Mucosa of descending colon (tissue), 3 donors: ENCODE measurements around the gene LMTK3. TPM values are rescaled to one million over a fixed set of nuclear protein-coding genes. Genes with fewer than 3 reads are reported as not detected.
A peak's percentile ranks its signal among the peaks of the same experiment; 100 is the strongest.

Experiments
- ATAC-seq: fragments of 200-7000 bp; cut with Tn5 transposase; one replicate; pipeline ENCODE4 v1.9.1; 2020; ENCODE audit warnings: mild to moderate bottlenecking, moderate library complexity
- DNase-seq, 3 donors: peaks; one replicate each; pipeline ENCODE4 v3.0.0-alpha.2; 2020
- H3K36me3 ChIP-seq: fragments of 200-600 bp; one replicate; pipeline ENCODE4 v1.8.0; 2021; ENCODE audit warnings: low read depth, mild to moderate bottlenecking
- H3K4me1 ChIP-seq: fragments of 200-600 bp; one replicate; pipeline ENCODE4 v1.8.0; 2021; ENCODE audit warnings: low read depth, mild to moderate bottlenecking
- H3K4me3 ChIP-seq: fragments of 200-600 bp; one replicate; pipeline ENCODE4 v1.8.0; 2021; ENCODE audit warnings: mild to moderate bottlenecking
- H3K9me3 ChIP-seq: fragments of 200-600 bp; one replicate; pipeline ENCODE4 v1.8.0; 2021; ENCODE audit warnings: mild to moderate bottlenecking
- intact Hi-C, 2 donors: fragments of 100-400 bp; cut with DNase I in 1 of 2; cut with micrococcal nuclease in 1 of 2; formaldehyde crosslinking; loops; one replicate each; pipeline versions ENCODE4 v1.11.0 to v1.11.1; 2022; cut with DNase I, micrococcal nuclease
- total RNA-seq, 3 donors: library from RNA; stranded (reverse); fragmentation: NEBNext Ultra II Directional in 2 of 3; extraction: Animal tissue kit (Norgen Biotek cat#: 25700) in 2 of 3; gene quantifications; one replicate each; pipeline versions ENCODE4 v1.2.1 to v1.2.4, GENCODE V29; 2021 to 2023
- TF ChIP-seq, protein P1 (sequence below): fragments of 200-600 bp; IDR thresholded peaks from one replicate; pipeline ENCODE4 v1.8.0; 2022; ENCODE audit warnings: antibody characterized with exemption, mild to moderate bottlenecking
- donor health status: DM: no; HTN: no; CAD: no; lungs with moderate emphysema.
- donor health status: DM: no; HTN: no; CAD: no.
- donor health status: DM: no; HTN: yes; CAD: no.

LMTK3 gene
- total RNA-seq, 3 donors from 2014 or later: 0.48 to 2.6 (median 1.3) TPM

- H3K4me3 ChIP-seq: no peak overlapping the region
- no peak for DNase-seq
- TF ChIP-seq, protein P1, sequence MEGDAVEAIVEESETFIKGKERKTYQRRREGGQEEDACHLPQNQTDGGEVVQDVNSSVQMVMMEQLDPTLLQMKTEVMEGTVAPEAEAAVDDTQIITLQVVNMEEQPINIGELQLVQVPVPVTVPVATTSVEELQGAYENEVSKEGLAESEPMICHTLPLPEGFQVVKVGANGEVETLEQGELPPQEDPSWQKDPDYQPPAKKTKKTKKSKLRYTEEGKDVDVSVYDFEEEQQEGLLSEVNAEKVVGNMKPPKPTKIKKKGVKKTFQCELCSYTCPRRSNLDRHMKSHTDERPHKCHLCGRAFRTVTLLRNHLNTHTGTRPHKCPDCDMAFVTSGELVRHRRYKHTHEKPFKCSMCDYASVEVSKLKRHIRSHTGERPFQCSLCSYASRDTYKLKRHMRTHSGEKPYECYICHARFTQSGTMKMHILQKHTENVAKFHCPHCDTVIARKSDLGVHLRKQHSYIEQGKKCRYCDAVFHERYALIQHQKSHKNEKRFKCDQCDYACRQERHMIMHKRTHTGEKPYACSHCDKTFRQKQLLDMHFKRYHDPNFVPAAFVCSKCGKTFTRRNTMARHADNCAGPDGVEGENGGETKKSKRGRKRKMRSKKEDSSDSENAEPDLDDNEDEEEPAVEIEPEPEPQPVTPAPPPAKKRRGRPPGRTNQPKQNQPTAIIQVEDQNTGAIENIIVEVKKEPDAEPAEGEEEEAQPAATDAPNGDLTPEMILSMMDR: no peak
- peaks cover 8% of the 10 kb centered on the region for H3K4me1 ChIP-seq
- intact Hi-C loops: no loop called here
- no peaks in the 10 kb centered on the region for H3K36me3 ChIP-seq
- no peak for ATAC-seq
- no peaks in the 10 kb centered on the region for H3K9me3 ChIP-seq
These were observed 46.4 kb downstream of the LMTK3 start for GRCh38 chr19:48465215-48465614.

DNA sequence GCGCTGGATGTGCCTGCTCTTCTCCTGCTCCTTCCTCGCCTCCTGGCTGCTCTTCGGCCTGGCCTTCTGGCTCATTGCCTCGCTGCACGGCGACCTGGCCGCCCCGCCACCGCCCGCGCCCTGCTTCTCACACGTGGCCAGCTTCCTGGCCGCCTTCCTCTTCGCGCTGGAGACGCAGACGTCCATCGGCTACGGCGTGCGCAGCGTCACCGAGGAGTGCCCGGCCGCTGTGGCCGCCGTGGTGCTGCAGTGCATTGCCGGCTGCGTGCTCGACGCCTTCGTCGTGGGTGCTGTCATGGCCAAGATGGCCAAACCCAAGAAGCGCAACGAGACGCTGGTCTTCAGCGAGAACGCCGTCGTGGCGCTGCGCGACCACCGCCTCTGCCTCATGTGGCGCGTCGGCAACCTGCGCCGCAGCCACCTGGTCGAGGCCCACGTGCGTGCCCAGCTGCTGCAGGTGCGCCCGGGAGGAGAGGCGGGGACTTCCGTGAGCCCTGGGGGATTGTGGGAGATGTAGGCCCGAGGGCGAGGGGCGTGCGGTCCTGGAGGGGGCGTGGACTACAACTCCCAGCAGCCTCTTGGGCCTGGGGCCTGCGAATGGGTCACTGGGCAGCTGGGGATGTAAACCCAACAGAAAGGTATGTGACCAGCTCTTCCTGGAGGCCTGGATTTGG, 49.5 kb downstream of the LMTK3 start:
- no peak for ATAC-seq

GRCh38 chr19:48461651-48461981, 50.0 kb downstream of the LMTK3 start:
- DNase-seq: no peak
- TF ChIP-seq, protein P1: no peak
- Histone ChIP-seq H3K4me3 (no peak overlapping the region), H3K9me3 (no peaks in the 10 kb centered on the region), H3K36me3 (no peaks in the 10 kb centered on the region), H3K4me1 (no peaks in the 10 kb centered on the region)
- ATAC-seq: no peak
- intact Hi-C loops: no loop called here

More for the DNA sequence above, 49.5 kb downstream of the LMTK3 start:
- intact Hi-C loops: no loop called here
- Histone ChIP-seq H3K9me3 (no peaks in the 10 kb centered on the region), H3K4me3 (no peak overlapping the region), H3K36me3 (no peaks in the 10 kb centered on the region), H3K4me1 (no peaks in the 10 kb centered on the region)
- peak in 1 of 3 donors; percentile 53 for DNase-seq
- TF ChIP-seq, protein P1: no peak

DNA sequence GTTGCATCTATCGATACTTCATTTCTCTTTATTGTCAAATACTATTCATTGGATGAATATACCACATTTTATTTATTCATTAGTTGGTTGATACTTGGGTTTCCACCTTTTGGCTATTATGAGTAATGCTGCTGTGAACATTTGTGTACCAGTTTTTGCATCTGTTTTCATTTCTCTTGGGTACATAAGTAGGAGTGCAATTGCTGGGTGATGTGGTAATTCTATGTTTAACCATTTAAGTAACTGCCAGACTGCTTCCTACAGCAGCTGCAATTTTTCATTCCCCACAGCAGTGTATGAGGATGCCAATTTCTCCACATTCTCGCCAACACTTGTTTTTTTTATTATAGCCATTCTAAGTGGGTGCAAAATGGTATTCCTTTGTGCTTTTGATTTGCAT, 53.6 kb downstream of the LMTK3 start:
- no peaks in the 10 kb centered on the region for H3K36me3 ChIP-seq

GRCh38 chr19:48456864-48457263, 54.8 kb downstream of the LMTK3 start:
- Histone ChIP-seq H3K4me3 (no peak overlapping the region), H3K36me3 (no peaks in the 10 kb centered on the region), H3K9me3 (no peaks in the 10 kb centered on the region), H3K4me1 (peaks cover 2% of the 10 kb centered on the region)
- TF ChIP-seq, protein P1: no peak
- ATAC-seq: no peak
- DNase-seq: no peak
- intact Hi-C loops: no loop called here

More for the DNA sequence above, 53.6 kb downstream of the LMTK3 start:
- no peak for ATAC-seq
- no peaks in the 10 kb centered on the region for H3K4me1 ChIP-seq
- TF ChIP-seq, protein P1: no peak
- H3K9me3 ChIP-seq: no peaks in the 10 kb centered on the region
- no peak overlapping the region for H3K4me3 ChIP-seq
- no peak for DNase-seq
- intact Hi-C loops: no loop called here
